CD4-positive, alpha-beta T cell (primary cell): ENCODE data around the gene PDE3A. TPM values are rescaled to one million over a fixed set of nuclear protein-coding genes. Genes with fewer than 3 reads are reported as not detected.

Experiments
- ATAC-seq: fragments of 200-7000 bp; cut with Tn5 transposase; one replicate; pipeline ENCODE4 v1.10.0; 2022; ENCODE audit warnings: mild to moderate bottlenecking; ENCODE audit not compliant: poor library complexity
- CTCF ChIA-PET: fragments of 350-600 bp; sonication (Branson Sonifier 250); formaldehyde crosslinking; loops from one replicate; lab custom pipeline; 2021; ENCODE audit warnings: antibody characterized with exemption, inconsistent platforms; lab: Charles Lee
- POLR2A ChIA-PET: fragments of 350-600 bp; sonication (Branson Sonifier 250); formaldehyde crosslinking; loops from one replicate; lab custom pipeline; 2021; ENCODE audit warnings: antibody characterized with exemption, inconsistent platforms; lab: Charles Lee
- DNase-seq, 14 experiments: peaks; one replicate each; pipeline ENCODE4 v3.0.0-alpha.2; 2013 to 2020; ENCODE audit warnings: mixed read lengths in 2 of 14
- H3K27ac ChIP-seq, 2 donors: one replicate each; pipeline versions ENCODE4 v1.5.1 to v1.7.0; 2013; ENCODE audit warnings: low read length in 2 of 2, low read depth in 1 of 2, mild to moderate bottlenecking in 1 of 2
- H3K27me3 ChIP-seq, 2 experiments: 1 replicate in 1 of 2; 2 replicates in 1 of 2; pipeline versions ENCODE4 v1.6.1 to v1.7.0; 2013; ENCODE audit warnings: low read length in 2 of 2, control low read depth in 1 of 2, mild to moderate bottlenecking in 1 of 2, moderate library complexity in 1 of 2; ENCODE audit not compliant: insufficient read depth in 2 of 2, control insufficient read depth in 1 of 2
- H3K36me3 ChIP-seq: one replicate; pipeline ENCODE4 v1.6.1; 2013; ENCODE audit warnings: low read length, control low read depth; ENCODE audit not compliant: insufficient read depth
- H3K4me1 ChIP-seq: one replicate; pipeline ENCODE4 v1.6.1; 2013; ENCODE audit warnings: low read length, control low read depth; ENCODE audit not compliant: insufficient read depth
- H3K4me3 ChIP-seq: one replicate; pipeline ENCODE4 v1.5.1; 2013; ENCODE audit warnings: mild to moderate bottlenecking, low read length, moderate library complexity
- H3K9me3 ChIP-seq, 2 experiments: 1 replicate in 1 of 2; 2 replicates in 1 of 2; pipeline versions ENCODE4 v1.6.1 to v1.7.0; 2013; ENCODE audit warnings: low read length in 2 of 2, mild to moderate bottlenecking in 2 of 2, control low read depth in 1 of 2, moderate library complexity in 1 of 2; ENCODE audit not compliant: control insufficient read depth in 1 of 2, insufficient read depth in 1 of 2
- H3K27ac Mint-ChIP-seq: one replicate; pipeline ENCODE4 v1.8.0; 2020; ENCODE audit warnings: mixed read lengths
- H3K27me3 Mint-ChIP-seq: one replicate; pipeline ENCODE4 v1.8.0; 2021; ENCODE audit warnings: mixed read lengths
- H3K36me3 Mint-ChIP-seq: one replicate; pipeline ENCODE4 v1.8.0; 2021; ENCODE audit warnings: low read depth, mixed read lengths
- H3K4me1 Mint-ChIP-seq: one replicate; pipeline ENCODE4 v1.8.0; 2021; ENCODE audit warnings: low read depth, mixed read lengths
- H3K4me3 Mint-ChIP-seq: one replicate; pipeline ENCODE4 v1.8.0; 2020; ENCODE audit warnings: mild to moderate bottlenecking, mixed read lengths
- H3K9me3 Mint-ChIP-seq: one replicate; pipeline ENCODE4 v1.8.0; 2020; ENCODE audit warnings: mixed read lengths
- CTCF ChIP-seq: fragments of 200-600 bp; IDR thresholded peaks from one replicate; pipeline ENCODE4 v1.8.0; 2022; ENCODE audit warnings: antibody characterized with exemption, mild to moderate bottlenecking
- intact Hi-C, 2 experiments: fragments of 100-400 bp; cut with DNase I in 1 of 2; cut with micrococcal nuclease in 1 of 2; formaldehyde crosslinking; loops; one replicate each; pipeline versions ENCODE4 v1.15.1 to v1.9.0; 2023 to 2025; cut with DNase I, micrococcal nuclease
- total RNA-seq, 174 experiments: library from RNA in 2 of 174; stranded (reverse) in 2 of 174; gene quantifications; one replicate each; pipeline ENCODE4 v1.2.3 and lab custom pipeline; 2021 to 2026

Gene PDE3A
- total RNA-seq, 2 experiments from 2014 or later: not detected

DNA sequence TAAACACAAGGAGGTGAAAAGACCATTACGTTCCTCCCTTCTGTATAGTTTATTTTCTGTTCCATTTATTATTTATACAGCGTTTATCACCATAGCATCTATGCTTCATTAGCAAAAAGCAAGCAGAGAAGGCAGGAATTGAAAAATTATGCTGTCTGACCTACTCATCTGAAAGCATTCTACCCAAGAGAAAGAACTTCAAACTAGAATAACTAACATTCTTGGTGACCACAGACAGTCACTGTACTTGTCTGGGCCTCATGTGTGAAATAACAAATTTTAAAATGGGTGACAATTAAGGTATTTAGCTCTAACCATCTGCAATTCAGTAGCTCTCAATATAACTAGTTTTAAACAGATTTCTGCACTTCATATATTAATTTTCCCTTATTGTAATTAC is 29.3 kb upstream of the PDE3A start:
- Histone ChIP-seq H3K27ac (no peak overlapping the region), H3K9me3 (peaks cover 0 to 12% of the 10 kb centered on the region in 2 experiments), H3K4me3 (no peak overlapping the region), H3K36me3 (no peaks in the 10 kb centered on the region), H3K27me3 (no peaks in the 10 kb centered on the region), H3K4me1 (no peaks in the 10 kb centered on the region)
- no peak overlapping the region for H3K4me3 Mint-ChIP-seq
- H3K4me1 Mint-ChIP-seq: no peaks in the 10 kb centered on the region
- H3K27me3 Mint-ChIP-seq: no peaks in the 10 kb centered on the region
- ATAC-seq: no peak
- TF ChIP-seq CTCF: no peak
- H3K27ac Mint-ChIP-seq: no peak overlapping the region
- no peak for DNase-seq
- CTCF ChIA-PET: interaction anchor here (1.0 kb wide), 1 partner anchor 25 kb away, joined by 3 read pairs; no protein-coding TSS in a partner anchor
- intact Hi-C loops: no loop called here
- no peaks in the 10 kb centered on the region for H3K36me3 Mint-ChIP-seq
- H3K9me3 Mint-ChIP-seq: no peaks in the 10 kb centered on the region
- POLR2A ChIA-PET: no interaction called here

- no peaks in the 10 kb centered on the region for H3K27me3 ChIP-seq
- Mint-ChIP-seq H3K36me3 (no peaks in the 10 kb centered on the region), H3K4me3 (no peak overlapping the region), H3K27ac (no peak overlapping the region), H3K9me3 (peaks cover 2% of the 10 kb centered on the region), H3K27me3 (no peaks in the 10 kb centered on the region), H3K4me1 (no peaks in the 10 kb centered on the region)
- no peak overlapping the region for H3K27ac ChIP-seq
- ChIA-PET CTCF (no interaction called here), POLR2A (no interaction called here)
- intact Hi-C loops: no loop called here
- peaks cover 0 to 5% of the 10 kb centered on the region in 2 experiments for H3K9me3 ChIP-seq
- no peak overlapping the region for H3K4me3 ChIP-seq
- no peaks in the 10 kb centered on the region for H3K36me3 ChIP-seq
- no peaks in the 10 kb centered on the region for H3K4me1 ChIP-seq
- no peak for TF ChIP-seq CTCF
- no peak for ATAC-seq
- DNase-seq: no peak
These were observed 26.2 kb upstream of the PDE3A start for GRCh38 chr12:20342111-20342510.

DNA sequence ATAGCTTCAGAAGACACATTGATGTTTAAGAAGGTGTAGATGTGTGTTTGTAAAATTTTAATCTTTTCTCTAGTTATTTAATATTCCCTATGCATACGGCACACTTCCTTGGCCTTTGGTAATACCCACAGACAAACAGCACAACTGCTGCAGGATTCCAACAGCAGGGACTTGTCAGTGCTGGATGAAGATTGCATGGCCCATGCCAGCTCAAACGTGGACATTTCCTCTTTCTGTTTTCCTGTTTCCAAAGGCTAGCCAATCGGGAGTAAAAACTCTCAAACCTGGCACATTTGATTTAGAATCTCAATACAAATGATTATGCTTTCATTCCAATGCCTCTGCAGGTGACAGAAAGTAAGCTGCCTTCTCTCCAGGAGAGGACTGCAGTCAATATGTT is 22.5 kb upstream of the PDE3A start:
- H3K27ac Mint-ChIP-seq: no peak overlapping the region
- H3K4me3 Mint-ChIP-seq: no peak overlapping the region
- ChIA-PET POLR2A (no interaction called here), CTCF (no interaction called here)
- peaks cover 2% of the 10 kb centered on the region for H3K9me3 Mint-ChIP-seq
- Histone ChIP-seq H3K36me3 (no peaks in the 10 kb centered on the region), H3K27me3 (no peaks in the 10 kb centered on the region), H3K27ac (no peak overlapping the region), H3K4me3 (no peak overlapping the region), H3K4me1 (no peaks in the 10 kb centered on the region), H3K9me3 (peaks cover 0 to 5% of the 10 kb centered on the region in 2 experiments)
- ATAC-seq (no peak), DNase-seq (no peak)
- no peaks in the 10 kb centered on the region for H3K36me3 Mint-ChIP-seq
- no peak for TF ChIP-seq CTCF
- no peaks in the 10 kb centered on the region for H3K27me3 Mint-ChIP-seq
- intact Hi-C loops: no loop called here
- H3K4me1 Mint-ChIP-seq: no peaks in the 10 kb centered on the region
